Activated CD8-positive, alpha-beta memory T cell treated with anti-CD3 and anti-CD28 coated beads for 4 hours (primary cell): ENCODE data around the gene ARPC1A.
"Not testable (repeated sequence)": the region's sequence is repeated elsewhere in the genome, so short reads cannot be mapped to it uniquely, and the experiment has no call there.

Experiments
- DNase-seq, 2 donors: peaks; one replicate each; pipeline ENCODE4 v3.0.0-alpha.2; 2020; ENCODE audit warnings: low read depth in 2 of 2

ARPC1A gene

DNA sequence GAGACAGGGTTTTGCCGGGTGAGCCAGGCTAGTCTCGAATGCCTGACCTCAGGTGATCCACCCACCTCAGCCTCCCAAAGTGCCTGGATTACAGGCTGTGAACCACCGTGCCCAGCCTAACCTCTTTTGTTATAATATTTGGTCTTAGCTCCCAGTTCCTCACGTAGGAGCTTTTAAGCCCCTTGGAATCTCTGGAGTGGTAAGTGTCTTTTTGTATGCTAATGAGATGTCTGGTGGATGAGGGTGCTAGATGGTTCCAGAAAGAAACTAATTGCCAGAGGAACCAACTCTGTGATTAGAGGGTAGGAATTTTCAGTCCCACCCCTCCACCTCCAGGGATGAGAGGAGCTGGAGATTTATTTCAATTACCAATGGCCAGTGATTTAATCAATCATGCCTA, 5.3 kb upstream of the ARPC1A start:
- DNase-seq, result no peak

DNA sequence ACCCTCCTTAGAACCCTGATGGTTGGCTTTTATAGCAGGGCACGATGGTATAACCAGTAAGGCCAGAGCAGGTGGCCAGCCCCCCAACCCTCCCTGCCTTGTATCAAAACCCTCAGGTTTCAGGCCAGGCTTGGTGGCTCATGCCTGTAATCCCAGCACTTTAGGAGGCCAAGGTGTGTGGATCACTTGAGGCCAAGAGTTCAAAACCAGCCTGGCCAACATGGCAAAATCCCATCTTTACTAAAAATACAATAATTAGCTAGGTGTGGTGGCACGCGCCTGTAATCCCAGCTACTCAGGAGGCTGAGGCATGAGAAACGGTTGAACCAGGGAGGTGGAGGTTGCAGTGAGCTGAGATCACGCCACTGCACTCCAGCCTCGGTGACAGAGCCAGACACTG, 3.0 kb upstream of the ARPC1A start:
- DNase-seq, result not testable (repeated sequence)

DNA sequence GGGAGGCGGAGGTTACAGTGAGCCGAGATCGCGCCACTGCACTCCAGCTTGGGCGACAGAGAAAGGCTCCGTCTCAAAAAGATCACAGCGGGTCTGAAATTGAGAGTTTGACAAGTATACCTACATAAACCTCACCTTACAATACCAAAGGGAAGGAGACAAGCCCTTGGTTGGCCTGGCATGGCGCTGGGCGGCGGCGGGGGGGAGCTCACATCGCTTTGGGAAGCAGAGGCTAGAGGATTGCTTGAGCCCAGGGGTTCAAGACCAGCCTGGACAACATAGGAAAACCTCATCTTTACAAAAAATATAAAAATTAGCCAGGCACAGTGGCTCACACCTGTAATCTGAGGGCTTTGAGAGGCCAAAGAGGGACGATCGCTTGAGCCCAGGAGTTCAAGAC, 1.1 kb upstream of the ARPC1A start:
- no peak for DNase-seq

DNA sequence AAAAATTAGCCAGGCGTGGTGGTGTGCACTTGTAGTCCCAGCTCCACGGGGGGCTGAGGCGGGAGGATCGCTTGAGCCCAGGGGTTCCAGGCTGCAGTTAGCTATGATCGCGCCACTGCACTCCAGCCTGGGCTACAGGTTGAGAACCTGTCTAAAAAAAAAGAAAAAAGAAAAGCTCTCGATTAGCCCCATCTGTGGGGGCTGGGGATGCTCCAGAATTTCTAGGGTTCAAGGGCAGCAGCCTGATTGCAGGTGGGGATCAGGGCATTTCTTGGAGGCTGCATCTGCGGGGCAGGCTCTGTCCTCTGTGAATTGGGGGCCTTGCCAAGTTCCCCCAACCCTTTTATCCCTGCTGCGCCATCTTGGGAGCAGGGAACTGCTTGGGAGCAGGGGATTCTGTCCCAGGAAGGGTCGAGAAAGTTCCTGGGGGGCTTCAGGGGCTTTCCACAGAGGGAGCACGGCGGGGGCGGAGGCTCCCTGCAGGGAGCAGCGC, 651 bp upstream of the ARPC1A start:
- no peak for DNase-seq

DNA sequence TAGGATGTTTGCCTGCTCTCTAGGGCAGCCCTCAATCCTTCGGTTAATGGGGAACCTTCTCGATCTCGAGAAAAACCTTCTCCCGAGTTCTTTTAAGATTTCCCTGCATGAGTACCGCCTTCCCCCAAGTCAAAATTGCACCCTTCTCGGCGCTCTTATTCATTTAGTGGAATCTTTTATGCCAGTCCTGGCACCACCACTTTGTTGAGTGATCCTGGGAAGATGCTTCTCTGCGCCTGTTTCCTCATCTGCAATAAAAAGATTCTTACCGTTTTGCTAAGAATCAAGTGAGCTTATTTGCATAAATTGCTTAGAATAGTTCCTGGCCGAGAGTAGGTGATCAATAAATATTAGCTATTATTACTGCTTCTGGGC, 697 bp downstream of the ARPC1A start:
- no peak for DNase-seq

DNA sequence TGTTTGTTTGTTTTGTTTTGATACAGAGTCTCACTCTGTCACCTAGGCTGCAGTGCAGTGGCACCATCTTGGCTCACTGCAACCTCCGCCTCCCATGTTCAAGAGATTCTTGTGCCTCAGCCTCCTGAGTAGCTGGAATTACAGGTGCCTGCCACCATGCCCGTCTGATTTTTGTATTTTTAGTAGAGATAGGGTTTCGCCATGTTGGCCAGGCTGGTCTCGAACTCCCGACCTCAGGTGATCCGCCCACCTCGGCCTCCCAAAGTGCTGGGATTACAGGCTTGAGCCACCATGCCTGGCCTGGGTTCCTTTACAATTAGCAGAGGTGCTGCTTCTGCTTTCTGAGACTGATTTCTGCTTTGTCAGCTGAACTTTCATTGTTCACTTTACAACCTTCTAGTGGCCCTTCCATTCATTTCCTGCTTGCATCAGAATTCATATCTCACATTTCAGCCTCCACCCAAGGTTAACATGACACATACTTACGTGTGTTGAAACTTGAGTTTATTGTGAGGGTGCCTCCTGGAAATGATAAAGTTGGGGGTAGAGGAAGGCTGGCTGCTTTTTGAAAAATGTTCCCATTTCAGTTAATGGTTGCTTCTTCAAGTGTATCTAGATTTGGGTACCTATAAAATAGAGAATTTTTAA, 4.7 kb downstream of the ARPC1A start:
- not testable (repeated sequence) for DNase-seq

DNA sequence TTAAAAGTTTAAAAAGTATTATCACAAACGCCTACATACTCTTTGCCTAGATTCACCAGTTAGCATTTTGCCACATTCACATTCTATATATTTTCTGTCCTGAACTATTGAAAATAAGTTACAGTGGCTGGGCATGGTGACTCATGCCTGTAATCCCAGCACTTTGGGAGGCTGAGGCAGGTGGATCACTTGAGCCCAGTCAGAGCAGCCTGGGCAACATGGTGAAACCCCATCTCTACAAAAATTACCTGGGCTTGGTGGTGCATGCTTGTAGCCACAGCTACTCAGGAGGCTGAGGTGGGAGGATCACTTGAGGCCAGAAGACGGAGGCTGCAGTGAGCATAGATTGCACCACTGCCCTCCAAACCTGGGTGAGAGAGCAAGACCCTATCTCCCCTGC, 5.3 kb downstream of the ARPC1A start:
- DNase-seq, result no peak

DNA sequence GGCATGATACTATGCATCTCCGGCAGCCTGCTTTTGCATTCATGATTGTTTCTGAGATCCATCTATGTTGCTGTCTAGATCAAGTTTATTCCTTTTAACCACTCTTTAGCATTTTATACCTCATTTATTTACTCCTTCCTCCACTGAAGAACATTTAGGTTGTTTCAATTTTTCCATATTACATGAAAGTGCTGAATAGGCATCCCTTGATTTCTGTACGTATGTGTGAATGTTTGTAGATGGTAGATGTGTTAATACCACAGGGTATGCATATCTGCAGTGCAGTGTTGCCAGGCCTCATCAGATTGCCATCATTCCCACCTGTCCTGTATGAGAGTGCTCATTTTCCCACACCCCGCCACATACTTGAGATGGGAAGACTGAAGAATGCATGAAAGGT, 13.9 kb downstream of the ARPC1A start:
- DNase-seq, result no peak

DNA sequence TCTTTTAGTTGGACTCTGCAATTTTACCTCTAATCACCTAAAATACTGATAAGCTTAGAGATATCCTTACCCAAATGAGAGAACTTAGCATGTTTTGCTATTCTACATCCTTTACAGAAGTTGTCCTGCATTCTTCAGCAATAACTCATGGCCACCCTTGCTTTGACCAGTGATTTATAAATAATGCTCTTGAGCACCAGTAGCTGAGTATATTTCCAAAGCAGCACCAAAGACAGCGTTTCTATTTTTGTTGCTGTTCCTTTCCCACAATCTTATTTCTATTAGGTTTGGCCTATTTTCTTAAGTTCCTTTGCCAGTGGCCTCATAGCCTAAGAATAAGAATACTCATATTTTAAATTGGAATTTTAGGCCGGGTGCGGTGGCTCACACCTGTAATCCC, 15.0 kb downstream of the ARPC1A start:
- no peak for DNase-seq

DNA sequence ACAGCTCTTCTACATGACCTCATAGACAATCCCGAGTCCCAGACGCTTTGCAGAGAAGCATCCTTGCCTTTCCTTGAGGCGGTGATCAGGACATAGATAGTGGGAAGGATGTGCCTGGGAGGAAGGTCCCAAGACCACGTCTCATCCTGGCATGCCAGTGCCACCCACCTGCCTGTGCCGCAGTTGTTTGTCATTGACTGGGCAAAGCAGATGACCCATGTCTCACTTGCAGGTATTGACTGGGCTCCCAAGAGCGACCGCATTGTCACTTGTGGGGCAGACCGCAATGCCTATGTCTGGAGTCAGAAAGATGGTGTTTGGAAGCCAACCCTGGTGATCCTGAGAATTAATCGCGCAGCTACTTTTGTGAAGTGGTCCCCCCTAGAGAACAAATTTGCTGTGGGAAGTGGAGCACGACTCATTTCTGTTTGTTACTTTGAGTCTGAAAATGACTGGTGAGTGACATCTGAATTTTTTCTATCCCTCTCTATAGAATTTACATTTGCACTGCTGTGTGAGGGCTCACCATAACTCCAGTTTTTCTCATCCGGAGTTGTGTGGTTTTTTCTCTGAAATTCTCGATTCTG, 18.5 kb downstream of the ARPC1A start:
- DNase-seq, result no peak

DNA sequence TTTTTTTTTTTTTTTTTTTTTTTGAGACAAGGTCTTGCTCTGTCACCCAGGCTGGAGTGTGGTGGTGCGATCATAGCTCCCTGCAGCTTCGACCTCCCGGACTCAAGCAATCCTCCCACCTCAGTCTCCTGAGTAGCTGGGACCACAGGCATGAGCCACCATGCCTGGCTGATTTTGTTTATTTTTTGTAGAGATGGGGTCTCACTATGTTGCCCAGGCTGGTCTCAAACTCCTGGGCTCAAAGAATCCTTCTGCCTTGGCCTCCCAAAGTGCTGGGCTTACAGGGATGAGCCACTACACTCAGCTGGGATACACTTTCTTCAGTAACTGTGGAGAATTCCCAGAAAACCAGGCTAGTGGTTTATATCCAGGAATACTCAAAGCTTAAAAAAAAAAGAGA, 24.9 kb downstream of the ARPC1A start:
- DNase-seq, result not testable (repeated sequence)

DNA sequence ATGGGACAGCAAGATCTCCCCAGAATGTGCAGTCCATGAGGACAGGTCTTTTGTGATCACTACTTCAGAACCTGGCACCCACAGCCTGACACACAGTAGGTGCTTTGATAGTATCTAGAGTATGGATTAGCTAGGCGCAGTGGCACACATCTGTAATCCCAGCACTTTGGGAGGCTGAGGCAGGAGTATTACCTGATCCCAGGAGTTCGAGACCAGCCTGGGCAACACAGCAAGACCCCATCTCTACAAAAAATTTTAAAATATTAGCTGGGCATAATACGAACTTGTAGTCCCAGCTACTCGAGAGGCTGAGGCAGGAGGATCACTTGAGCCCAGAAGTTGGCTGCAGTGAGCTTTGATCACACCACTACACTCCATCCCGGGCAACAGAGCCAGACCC, 26.5 kb downstream of the ARPC1A start:
- DNase-seq, result no peak

DNA sequence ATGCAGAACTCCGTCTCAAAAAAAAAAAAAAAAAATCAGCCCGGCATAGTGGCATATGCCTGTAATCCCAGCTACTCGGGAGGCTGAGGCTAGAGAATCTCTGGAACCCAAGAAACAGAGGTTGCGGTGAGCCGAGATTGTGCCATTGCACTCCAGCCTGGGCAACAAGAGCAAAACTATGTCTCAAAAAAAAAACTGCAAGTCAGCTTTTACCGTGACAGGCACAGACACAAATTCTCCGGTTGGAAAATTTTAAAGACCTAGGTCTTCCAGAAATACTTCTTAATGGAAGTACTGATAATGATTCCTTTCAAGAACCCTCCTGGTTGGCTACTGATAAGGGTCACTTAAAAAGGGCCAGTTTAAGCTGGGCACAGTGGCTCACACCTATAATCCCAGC, 29.4 kb downstream of the ARPC1A start:
- DNase-seq, result no peak

DNA sequence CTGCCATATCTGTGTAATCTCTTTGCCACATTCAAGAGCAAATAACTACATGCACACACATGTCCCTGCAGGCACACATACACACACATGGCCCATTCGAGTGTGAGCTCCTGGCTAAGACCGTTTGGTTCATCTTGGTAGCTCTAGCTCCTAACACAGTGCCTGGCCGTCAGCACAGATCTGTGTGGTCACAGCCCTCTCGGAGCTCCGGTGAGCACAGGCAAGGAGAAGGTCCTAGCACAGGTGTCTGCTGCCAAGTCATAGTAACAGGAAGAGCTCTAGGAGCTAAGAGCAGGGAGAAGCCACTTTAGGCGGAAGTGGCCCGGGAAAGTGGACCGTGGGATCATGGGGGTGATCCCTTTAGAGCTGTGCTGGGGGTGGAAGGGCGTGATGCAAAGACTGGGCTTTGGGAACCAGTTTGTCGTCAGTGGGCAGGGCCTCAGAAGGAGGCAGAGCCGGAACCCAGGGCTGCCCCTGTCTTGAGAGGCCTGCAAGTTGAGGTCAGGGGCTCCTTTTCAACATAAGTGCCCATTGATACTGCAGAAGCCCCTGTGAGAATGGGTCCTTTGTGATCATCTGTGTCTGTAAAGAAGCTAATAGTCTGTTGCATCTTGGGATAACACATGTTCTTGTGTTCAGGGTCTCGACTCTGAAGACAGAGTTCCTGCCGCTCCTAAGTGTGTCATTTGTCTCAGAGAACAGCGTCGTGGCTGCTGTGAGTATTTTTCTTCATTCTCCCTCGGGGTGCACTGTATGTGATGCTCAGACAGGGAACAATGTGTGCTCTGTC, 32.2 kb downstream of the ARPC1A start:
- DNase-seq, result no peak

DNA sequence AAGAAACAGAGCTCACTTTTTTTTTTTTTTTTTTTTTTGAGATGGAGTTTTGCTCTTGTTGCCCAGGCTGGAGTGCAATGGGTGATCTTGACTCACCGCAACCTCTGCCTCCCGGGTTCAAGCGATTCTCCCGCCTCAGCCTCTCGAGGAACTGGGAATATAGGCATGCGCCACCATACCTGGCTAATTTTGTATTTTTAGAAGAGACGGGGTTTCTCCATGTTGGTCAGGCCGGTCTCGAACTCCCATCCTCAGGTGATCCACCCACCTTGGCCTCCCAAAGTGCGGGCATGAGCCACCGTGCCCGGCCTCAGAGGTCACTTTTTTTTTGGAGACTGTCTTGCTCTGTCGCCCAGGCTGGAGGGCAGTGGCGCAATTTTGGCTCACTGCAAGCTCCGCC, 32.8 kb downstream of the ARPC1A start:
- not testable (repeated sequence) for DNase-seq

DNA sequence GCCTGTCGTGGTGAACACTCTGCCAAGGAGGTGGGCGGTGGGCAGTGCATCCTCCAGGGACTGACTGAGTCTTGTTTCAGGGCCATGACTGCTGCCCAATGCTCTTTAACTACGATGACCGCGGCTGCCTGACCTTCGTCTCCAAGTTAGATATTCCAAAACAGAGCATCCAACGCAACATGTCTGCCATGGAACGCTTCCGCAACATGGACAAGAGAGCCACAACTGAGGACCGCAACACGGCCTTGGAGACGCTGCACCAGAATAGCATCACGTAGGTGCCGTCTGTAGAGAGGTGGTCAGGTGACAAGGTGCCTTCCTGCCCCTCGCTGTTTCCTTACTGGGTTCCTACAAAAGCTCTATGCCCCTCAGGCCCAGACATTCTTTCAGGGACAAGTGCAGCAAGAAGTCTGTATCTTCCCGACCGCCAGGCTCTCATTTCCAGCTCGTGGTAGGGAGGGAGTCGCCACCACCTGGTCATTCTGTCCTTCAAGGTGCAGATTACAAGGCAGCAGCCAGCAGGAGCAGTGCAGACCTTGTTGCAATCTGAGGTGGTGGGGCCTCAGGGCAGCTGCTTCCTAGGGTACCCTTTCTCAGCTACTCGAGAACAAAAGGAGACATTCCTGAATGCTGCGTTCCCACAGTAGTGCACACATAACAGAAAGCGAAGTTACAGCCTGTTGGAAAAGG, 33.9 kb downstream of the ARPC1A start:
- DNase-seq, result no peak

DNA sequence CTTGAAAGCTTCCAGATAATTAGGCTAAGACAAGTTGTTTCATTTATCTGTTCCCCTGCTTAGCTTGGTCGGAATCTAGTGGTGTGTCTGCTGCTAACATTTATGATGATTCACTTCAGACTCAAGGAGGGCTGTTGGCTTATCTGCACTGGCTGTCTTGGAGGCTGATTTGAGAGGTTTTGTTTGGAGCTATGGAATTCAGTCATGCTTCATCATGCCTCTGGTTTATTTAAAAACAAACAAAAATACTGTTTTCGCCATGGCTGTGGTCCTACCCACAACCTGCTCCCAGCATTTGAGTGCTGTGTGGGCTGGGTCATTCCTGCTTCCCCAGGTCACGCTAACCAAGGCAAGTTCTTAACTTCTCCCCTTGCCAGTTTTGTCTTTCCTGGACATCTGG, 37.1 kb downstream of the ARPC1A start:
- no peak for DNase-seq

DNA sequence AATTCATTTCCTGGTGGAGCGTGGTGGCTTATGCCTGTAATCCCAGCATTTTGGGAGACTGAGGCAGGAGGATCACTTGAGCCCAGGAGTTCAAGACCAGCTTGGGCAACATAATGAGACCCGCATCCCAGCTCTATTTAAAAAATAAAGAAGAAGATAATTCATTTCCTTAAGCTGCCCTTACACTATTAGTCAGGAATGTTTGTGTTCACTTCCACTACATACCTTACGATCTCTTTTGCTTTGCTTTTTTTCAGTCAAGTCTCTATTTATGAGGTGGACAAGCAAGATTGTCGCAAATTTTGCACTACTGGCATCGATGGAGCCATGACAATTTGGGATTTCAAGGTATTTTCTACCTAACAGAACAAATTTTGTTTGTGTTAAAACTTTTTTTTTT, 37.6 kb downstream of the ARPC1A start:
- no peak for DNase-seq

DNA sequence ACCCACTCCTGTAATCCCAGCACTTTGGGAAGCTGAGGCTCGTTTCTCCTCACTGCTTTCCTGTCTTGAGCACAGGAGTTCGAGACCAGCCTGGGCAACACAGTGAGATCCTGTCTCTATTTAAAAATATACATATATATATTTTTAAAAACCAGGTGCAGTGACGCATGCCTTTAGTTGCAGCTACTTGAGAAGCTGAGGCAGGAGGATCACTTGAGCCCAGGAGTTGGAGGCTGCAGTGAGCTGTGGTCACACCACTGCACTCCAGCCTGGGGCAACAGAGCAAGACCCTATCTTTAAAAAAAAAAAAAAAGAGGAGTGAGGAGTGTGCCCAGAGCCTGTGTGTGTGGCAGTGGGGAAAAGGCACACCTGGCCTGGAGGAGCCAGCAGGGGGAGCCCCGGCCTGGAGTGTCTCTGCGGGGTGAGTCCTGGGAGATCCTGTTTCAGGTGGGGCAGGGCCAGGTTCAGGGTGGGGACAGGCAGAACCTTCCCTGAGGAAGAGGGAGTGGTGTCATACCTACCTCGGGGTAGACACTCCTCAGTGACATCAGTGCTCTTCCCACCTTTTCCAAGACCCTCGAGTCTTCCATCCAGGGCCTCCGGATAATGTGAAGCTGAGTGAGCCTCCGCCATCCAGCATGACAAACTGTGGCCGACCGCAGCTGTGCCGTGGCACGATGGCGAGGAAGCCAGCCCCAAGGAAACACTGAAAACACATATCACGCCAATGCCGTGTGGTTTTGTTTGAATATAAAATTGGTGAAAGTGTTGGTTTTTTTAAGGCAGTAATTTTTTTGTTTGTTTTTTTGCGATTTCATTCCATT, 39.8 kb downstream of the ARPC1A start:
- DNase-seq, result peak; percentile 39 to 50

DNA sequence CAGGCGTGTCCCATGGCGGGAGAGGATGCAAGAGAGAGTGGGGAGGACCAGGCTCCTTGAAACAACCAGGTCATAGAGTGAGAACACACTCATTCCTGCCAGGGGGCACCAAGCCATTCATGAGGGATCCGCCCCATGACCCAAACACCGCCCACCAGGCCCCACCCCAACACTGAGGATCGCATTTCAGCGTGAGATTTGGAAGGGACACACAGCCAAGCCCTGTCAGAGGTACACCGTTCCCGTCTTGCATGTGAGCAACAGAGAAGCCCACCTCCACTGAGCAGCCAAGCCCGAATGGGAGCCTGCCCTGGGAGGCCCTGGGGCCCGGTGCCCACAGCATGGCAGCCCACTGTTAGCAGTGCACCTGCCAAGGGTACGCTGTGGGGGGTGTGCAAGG, 40.9 kb downstream of the ARPC1A start:
- DNase-seq, result no peak

DNA sequence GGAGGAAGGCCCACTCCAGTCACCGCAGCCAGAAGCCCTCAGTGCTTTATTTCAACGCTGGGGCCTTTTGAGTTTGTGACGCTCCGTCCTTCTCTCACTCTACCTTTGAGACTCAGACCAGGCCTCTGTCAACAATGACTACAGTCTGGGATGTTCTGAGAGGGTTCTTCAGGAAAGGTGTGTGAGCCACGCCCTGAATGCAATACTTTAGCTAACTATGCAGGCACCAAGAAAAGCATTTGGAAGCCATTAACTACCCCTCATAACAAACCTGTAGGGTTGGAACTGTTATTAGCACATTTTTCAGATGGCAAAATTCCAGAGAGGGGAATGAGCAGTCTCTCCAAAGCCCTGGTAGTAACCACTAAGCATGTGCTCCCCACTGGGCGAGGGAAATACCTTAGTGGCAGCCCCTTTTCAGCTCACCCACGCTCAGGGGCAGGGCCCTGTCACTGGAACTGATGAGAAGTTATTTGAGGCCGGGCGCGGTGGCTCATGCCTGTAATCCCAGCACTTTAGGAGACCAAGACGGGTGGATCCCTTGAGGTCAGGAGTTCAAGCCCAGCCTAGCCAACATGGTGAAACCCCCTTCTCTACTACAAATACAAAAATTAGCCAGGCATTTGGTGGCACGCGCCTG, 43.2 kb downstream of the ARPC1A start:
- DNase-seq, result no peak
